Epithelial cell of umbilical artery (primary cell): ENCODE data around the gene PTPRS. TPM values are rescaled to one million over a fixed set of nuclear protein-coding genes. Genes with fewer than 3 reads are reported as not detected.

Source experiments
- total RNA-seq: library from RNA; depleted of rRNA; stranded (reverse); fragments of >200 nt; gene quantifications from 2 replicates; pipeline ENCODE4 v1.2.3, GENCODE V29; 2014

Gene PTPRS
- 9.1 and 20.5 TPM in 2 replicates for total RNA-seq

DNA sequence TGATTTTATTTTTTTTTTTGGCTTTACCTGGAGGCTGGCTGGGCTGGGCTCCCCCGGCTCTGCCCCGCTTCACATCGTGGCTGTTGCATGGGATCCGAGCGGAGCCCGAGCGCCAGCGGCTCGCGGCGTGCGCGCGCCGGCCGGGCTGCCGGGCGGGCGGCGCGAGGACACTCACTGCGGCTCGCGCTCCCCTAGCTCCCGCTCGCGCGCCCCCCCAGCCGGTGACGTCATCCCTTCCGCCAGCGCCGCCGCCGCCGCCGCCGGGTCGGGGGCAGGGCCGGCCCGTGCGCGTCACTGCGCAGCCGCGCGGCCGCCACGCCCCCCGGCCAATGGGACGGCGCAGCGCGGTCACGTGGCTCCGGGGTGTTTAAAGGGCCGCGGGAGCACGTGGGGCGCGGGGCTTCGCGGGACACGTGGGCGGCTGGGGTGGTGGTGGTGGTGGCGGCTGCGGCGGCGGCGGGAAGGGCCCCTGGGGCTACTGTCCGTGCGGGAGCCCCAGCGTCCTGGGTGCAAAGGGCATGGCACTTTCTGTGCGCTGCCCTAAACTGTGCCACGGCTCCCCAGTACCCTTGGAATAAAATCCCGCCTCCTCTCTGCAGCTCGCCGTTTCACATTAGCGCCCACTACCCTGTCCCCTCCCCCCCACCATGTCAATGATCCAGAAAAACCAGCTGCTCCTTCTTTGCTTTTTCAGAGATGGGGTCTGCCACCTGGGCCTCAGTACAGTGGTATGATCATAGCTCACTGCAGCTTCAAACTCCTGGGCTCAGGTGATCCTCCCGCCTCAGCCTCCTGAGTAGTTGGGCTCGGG lies at the start of gene PTPRS:
TSS of gene PTPRS (minus strand) at position 176 of the 811 bp plus-strand sequence. CDS start 54,672 bp downstream, outside the sequence.

Other genes starting within 250 kb of the PTPRS start
- gene ZNRF4, start 114.6 kb upstream of the PTPRS start, total RNA-seq, result not detected in 2 replicates
- gene TINCR, start 227.1 kb upstream of the PTPRS start, total RNA-seq, result not detected in 2 replicates